Measurements from ENCODE around the gene TPI1.

TPI1 gene

GRCh38 chr12:6828781-6829535 is 38.4 kb upstream of the TPI1 start:
- peak; percentile 39 to 51 for DNase-seq

DNA sequence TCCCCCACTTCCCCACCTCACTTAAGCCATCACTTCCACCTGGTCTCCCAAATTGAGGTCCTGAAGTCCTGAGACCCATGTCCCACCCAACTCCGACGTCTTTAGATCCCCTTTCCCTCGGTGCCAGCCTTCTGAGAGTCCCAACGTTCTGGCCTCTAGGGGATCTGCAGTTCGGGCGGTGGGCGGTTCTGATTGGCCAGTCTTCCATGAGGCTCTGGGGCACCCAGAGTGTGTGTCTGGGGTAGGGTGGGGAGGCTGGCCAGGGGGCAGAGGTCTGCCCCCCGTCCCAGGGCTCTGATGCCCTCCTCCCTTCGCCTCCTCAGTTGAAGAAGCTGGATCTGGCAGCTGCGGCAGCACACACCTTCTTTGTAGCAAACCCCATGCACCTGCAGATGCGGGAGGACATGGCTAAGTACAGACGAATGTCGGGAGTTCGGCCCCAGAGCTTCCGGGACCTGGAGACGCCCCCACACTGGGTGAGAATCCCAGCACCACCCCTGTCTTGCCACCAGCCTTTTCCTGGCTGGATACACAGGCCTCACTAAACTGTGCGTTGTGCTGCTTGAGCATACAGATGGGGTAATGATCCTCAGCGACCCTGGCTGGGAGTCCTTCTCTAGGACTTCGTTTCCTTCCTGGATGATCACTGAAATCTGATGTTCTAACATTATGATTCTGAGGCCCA is 37.7 kb upstream of the TPI1 start:
- no peak for DNase-seq

DNA sequence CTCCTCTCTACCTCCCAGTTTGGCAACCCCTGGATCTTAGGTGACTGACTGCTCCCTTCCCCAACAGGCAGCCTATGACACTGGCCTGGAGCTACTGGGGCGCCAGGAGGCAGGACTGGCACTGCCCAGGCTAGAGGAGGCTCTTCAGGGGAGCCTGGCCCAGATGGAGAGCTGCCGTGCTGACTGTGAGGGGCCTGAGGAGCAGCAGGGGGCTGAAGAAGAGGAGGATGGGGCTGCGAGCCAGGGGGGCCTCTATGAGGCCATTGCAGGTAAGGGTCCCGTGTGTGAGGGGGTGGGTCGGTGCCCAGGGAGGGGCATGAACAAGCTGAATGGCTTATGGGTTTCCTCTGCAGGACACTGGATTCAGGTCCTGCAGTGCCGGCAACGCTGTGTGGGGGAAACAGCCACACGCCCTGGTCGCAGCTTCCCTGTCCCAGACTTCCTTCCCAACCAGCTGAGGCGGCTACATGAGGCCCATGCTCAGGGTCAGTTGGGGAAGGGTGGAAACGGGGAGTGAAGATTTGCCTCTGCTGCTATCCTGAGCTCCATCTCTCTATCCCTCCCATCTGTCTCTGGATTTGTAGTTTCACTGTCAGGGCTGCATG is 36.9 kb upstream of the TPI1 start:
- DNase-seq, result no peak

DNA sequence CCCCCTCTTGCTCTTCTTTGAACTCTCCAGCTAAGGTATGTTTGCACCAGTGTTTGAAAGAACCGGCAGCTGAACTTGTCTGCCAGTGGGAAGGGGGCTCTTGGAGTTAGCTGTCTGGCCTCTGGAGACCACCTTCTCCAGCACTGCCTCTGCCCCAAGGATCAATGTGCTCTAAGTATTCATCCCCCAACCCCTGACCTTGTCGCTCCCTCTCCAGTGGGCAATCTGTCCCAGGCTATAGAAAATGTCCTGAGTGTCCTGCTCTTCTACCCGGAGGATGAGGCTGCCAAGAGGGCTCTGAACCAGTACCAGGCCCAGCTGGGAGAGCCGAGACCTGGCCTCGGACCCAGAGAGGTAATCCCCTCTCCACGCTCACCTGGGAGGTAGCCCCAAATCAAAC is 36.3 kb upstream of the TPI1 start:
- DNase-seq, result no peak

DNA sequence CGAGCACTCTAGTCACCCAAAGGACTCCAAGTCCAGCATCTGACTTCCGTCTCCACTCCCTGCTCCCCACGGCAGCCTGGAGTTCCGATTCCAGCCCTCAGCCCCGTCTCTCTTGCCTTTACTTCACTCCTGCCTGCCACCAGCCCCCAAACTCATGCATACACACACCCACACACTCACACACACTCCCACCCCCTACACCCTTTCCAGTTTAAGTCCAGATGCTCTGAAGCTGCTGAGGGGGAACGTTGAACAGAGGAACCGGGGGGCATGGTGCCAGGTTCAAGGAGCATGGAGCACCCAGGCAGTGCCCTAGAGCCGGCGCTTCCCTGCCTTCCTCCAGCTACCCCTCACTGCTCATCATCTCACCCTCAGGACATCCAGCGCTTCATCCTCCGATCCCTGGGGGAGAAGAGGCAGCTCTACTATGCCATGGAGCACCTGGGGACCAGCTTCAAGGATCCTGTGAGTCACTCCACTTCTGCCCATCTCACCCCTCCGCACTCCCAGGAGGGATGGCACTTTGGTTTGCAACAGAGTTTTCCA is 35.8 kb upstream of the TPI1 start:
- no peak for DNase-seq

DNA sequence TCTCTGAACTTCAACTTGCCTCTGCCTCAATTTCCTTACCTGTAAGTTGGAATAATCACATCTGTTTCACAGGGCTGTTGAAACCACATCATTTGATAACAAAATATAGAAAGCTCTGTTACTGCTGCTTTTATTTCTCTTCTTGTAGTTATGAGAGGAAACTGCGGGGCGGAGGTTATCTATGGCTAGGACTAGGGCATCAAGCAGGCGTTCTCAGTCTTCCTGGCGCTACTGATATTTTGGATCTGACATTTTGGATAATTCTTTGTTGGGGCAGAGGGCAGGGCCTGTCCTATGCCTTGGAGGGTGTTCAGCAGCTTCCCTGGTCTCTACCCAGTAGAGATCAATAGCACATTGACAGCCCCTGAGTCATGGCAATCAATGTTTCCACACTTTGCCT is 35.2 kb upstream of the TPI1 start:
- no peak for DNase-seq

DNA sequence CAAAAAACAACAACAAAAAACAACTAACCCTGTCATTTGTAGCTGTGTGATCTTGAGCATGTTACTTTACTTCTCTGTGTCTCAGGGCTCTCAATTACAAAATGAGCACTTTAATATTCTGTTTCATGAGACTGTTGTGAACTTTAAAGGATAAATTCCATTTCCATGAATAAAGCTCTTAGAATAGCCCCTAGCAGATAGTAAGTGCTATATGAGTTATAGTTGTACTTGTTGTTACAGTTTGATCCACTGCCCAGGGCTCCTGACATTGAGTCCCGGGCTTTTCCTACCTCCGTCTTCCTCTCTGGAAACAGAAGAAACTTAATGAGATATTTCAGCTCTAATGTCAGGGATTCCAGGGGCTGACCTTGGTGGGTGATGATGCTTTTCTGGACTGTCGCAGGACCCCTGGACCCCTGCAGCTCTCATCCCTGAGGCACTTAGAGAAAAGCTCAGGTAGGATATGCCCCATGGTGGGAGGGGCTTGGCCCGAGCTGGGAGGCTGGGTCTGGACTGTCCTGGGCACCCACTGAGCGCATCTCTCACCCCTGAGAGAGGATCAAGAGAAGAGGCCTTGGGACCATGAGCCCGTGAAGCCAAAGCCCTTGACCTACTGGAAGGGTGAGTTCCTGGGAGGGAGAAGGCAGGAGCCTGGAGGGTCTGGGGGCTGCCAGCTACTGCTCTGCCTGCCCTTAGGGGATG is 34.0 kb upstream of the TPI1 start:
- DNase-seq, result no peak

DNA sequence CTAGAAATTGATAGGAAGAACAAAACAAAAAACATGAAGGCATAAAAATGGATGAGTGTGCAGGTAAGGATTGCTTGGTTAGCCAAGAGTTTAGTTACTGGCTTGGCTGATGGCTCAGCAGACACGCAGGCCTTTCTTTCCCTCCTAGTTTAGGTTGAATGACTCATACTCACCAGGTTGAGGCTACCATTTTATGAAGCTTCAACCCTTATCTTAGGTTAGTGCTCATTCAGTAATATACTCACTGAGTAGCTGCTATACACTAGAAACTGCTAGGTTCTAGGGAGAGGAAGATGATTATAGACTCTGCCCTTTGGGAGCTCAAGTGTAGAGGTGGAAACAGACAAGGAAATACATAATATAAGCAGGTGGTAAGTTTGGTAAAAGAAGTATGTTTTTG is 33.1 kb upstream of the TPI1 start:
- DNase-seq, result no peak

DNA sequence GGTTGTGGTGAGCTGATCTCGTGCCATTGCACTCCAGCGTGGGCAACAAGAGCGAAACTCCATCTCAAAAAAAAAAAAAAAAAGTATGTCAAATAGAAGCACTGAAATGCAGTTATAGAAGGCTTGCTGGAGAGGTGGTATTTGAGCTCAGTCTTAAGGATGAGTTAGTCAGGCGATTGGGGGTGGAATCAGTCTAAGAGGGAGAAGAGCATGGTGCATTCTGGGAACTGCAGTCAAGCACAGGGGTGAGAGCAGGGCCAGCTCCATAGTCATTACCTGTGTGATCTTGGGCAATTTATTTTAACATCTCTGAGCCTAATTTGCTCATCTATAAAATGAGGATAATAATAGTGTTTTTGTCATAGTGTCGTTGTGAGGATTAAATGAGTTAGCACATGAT is 32.5 kb upstream of the TPI1 start:
- no peak for DNase-seq

DNA sequence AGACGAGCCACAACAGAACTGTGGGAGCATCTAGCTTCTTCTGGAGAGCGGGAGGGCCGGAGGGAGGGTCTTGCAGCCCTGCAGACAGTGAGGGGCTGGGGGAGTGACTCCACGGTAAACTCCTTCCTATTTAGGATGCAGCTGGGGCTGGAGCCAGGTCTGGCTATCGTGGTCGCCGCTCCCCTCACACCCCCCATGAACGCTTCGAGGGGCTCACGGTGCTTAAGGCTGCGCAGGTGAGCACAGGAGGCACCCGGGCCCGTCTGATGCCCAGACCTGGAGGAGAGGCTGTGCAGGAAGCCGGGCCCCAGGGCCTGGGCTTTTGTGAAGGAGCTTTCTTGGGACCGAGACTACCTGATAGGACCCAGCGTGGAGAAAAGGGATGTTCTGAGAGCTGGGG is 30.5 kb upstream of the TPI1 start:
- DNase-seq, result no peak

GRCh38 chr12:6837370-6838060 is 29.8 kb upstream of the TPI1 start:
- DNase-seq, result no peak

- DNase-seq, result no peak
Observed at GRCh38 chr12:6838854-6839253, 28.5 kb upstream of the TPI1 start.

DNA sequence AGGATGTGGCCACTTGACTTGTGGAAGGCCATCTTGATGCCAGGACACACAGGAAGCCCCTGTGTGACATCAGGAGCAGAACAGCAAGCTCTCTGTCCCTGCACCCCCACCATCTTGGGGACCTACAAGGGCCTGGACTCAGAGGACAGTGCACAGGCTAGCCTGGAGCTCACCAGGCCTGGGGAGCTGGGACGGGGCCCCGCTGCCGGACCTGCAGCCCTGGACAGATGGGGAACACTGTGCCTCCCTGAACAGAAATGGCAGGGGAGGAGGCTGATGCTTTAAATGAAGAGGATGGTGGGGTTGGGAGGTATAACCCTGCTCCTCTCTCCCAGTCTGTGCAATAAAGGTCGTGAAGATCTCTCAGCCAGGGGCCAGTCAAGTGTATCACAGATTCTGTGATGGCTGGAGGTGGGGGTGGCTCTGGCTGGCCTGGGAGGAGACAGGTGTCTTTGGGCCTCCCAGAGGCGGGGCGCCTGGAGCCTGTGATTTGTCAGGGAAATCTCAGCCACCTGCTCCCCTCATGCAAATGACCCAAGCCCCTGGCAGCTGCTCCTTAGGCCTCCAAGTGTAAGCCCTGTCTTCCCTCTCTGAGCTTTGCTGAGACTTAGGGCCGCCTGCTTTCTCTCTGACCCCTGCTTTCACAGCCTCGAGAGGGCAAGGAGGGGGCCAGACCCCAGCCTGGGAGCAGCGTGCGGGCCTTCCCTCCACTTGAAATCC is 27.7 kb upstream of the TPI1 start:
- DNase-seq, result no peak

GRCh38 chr12:6840330-6840729 is 27.0 kb upstream of the TPI1 start:
- DNase-seq, result no peak

DNA sequence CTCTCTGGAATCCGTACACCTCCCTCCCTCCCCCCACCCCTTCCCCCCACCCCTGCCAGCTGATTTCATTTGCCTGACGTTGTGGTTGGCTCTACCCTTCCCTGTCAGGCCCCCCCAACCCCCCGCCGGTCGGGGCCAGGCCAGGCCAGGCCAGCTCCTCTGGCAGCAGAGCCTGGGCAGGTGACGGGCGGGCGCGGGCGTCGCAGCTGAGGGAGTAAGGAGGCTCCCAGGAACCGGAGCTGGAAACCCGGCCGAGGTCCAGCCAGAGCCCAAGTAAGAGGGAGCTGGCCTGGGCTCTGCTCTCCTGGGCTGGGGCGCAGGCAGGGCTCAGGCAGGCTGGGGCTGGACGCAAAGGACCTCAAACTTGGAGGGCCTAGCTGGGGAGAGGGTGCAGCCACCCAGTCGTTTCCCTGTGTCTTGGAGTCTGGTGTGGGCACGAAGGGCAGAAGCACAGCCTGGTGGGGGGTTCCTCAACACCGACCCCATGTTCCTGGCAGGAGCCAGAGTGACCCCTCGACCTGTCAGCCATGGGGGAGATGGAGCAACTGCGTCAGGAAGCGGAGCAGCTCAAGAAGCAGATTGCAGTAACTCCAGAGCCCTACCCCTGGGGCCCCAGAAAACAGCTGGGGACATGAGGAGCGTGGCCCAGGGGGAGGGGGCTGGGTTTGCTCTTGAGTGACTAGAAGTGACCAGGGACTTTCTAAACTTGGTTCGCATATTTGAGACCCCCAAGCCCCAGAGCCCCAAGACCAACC is 26.4 kb upstream of the TPI1 start, which contains the start of gene GNB3:
TSS of gene GNB3 (plus strand) at position 165 of the 755 bp plus-strand sequence. CDS start at position 528, 363 bp downstream.
- no peak for DNase-seq

- DNase-seq, result no peak
Observed at GRCh38 chr12:6842075-6842474, 25.3 kb upstream of the TPI1 start.

DNA sequence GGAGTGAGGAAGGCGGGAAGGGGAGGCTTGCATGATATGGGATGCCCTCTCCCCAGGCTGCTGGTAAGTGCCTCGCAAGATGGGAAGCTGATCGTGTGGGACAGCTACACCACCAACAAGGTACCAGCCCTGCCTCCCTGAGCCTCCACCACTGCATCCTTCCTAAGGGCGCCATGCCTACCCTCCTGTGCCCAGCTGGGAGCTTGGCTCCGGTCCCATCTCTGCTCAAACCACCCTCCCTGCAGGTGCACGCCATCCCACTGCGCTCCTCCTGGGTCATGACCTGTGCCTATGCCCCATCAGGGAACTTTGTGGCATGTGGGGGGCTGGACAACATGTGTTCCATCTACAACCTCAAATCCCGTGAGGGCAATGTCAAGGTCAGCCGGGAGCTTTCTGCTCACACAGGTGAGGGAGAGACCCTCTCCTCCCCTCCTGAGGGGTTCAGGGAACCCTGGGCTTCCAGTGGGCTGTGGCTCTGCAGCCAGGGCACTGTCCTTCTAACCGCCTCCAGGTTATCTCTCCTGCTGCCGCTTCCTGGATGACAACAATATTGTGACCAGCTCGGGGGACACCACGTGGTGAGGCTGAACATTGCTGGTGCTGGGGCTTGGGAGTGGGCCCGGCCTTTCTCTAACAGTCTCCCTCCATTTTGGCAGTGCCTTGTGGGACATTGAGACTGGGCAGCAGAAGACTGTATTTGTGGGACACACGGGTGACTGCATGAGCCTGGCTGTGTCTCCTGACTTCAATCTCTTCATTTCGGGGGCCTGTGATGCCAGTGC is 24.0 kb upstream of the TPI1 start:
- no peak for DNase-seq

GRCh38 chr12:6845395-6845794 is 21.9 kb upstream of the TPI1 start:
- DNase-seq, result no peak

- no peak for DNase-seq
Observed at GRCh38 chr12:6846316-6846869, 20.9 kb upstream of the TPI1 start.

- no peak for DNase-seq
Observed at GRCh38 chr12:6847676-6848075, 19.7 kb upstream of the TPI1 start.

All from stimulated activated CD4-positive, alpha-beta T cell treated with anti-CD3 and anti-CD28 coated beads, Interleukin-2, amount 100 ng/mL, for 24 hours (primary cell).